H1 (cell line): Measurements from ENCODE around the gene ATP9B. TPM values are rescaled to one million over a fixed set of nuclear protein-coding genes. Genes with fewer than 3 reads are reported as not detected.

Source experiments
- CTCF ChIA-PET: fragments of 300-600 bp; sonication (Branson Sonifier 250); formaldehyde crosslinking; loops from one replicate; lab custom pipeline; 2021; ENCODE audit not compliant: partially characterized antibody; lab: Charles Lee
- POLR2A ChIA-PET: fragments of 300-600 bp; sonication (Branson Sonifier 250); formaldehyde crosslinking; loops from one replicate; lab custom pipeline; 2021; ENCODE audit warnings: inconsistent platforms; ENCODE audit not compliant: partially characterized antibody; lab: Charles Lee
- DNase-seq, 2 experiments: peaks; one replicate each; pipeline versions ENCODE4 v3.0.0 to v3.0.0-alpha.2; 2010 to 2022; ENCODE audit warnings: low spot score in 2 of 2, low read depth in 1 of 2, mixed read lengths in 1 of 2
- FAIRE-seq: peaks from 2 replicates; lab custom pipeline; 2011; peaks lifted over from hg19 to GRCh38; lab: Jason Lieb, UNC
- H2AFZ ChIP-seq: 2 replicates; pipeline ENCODE4 v1.8.1; 2012; ENCODE audit warnings: low read length, inconsistent platforms
- H2AK5ac ChIP-seq: 2 replicates; pipeline ENCODE4 v1.6.1; 2013; ENCODE audit warnings: low read depth, low read length
- H2BK120ac ChIP-seq: replicated peaks from 2 replicates; pipeline ENCODE3; 2013; ENCODE audit warnings: low read depth, low read length, inconsistent platforms
- H2BK12ac ChIP-seq: 2 replicates; pipeline ENCODE4 v1.6.1; 2013; ENCODE audit warnings: low read depth, low read length
- H2BK15ac ChIP-seq: 2 replicates; pipeline ENCODE4 v1.6.1; 2013; ENCODE audit warnings: low read length
- H2BK20ac ChIP-seq: 2 replicates; pipeline ENCODE4 v1.6.1; 2013; ENCODE audit warnings: low read length
- H2BK5ac ChIP-seq: 2 replicates; pipeline ENCODE4 v1.6.1; 2013; ENCODE audit warnings: low read depth, low read length
- H3K14ac ChIP-seq: 2 replicates; pipeline ENCODE4 v1.6.1; 2013; ENCODE audit warnings: inconsistent platforms; ENCODE audit not compliant: insufficient read length
- H3K18ac ChIP-seq: 2 replicates; pipeline ENCODE4 v1.6.1; 2013; ENCODE audit warnings: low read length; ENCODE audit errors: extremely low read depth
- H3K23ac ChIP-seq: 2 replicates; pipeline ENCODE4 v1.6.1; 2013; ENCODE audit warnings: inconsistent platforms; ENCODE audit not compliant: insufficient read length
- H3K23me2 ChIP-seq: 2 replicates; pipeline ENCODE4 v1.6.1; 2013; ENCODE audit warnings: low read depth, low read length
- H3K27ac ChIP-seq: 2 replicates; pipeline ENCODE4 v1.6.1; 2011; ENCODE audit warnings: low read depth, low read length, inconsistent platforms
- H3K27me3 ChIP-seq, 4 experiments: replicated peaks in 1 of 4; 1 replicate in 1 of 4; 2 replicates in 3 of 4; pipeline versions ENCODE4 v1.6.1 to v1.8.1; 2011 to 2013; ENCODE audit warnings: low read length in 3 of 4, mild to moderate bottlenecking in 3 of 4, inconsistent platforms in 2 of 4, mixed read lengths in 2 of 4, moderate library complexity in 1 of 4; ENCODE audit not compliant: control insufficient read depth in 3 of 4, insufficient read depth in 3 of 4; ENCODE audit errors: extremely low read depth in 1 of 4
- H3K36me3 ChIP-seq, 4 experiments: 2 replicates each; pipeline versions ENCODE4 v1.6.1 to v1.8.1; 2011 to 2013; ENCODE audit warnings: mild to moderate bottlenecking in 4 of 4, low read length in 3 of 4, moderate library complexity in 2 of 4, control low read depth in 1 of 4, inconsistent platforms in 1 of 4; ENCODE audit not compliant: insufficient read depth in 4 of 4, control insufficient read depth in 2 of 4
- H3K4ac ChIP-seq: replicated peaks from 2 replicates; pipeline ENCODE3; 2013; ENCODE audit warnings: low read length, low read depth, mixed read lengths, inconsistent platforms; ENCODE audit not compliant: insufficient read length
- H3K4me1 ChIP-seq, 4 experiments: replicated peaks in 1 of 4; 1 replicate in 1 of 4; 2 replicates in 3 of 4; pipeline versions ENCODE4 v1.6.1 to v1.8.1; 2011 to 2013; ENCODE audit warnings: low read length in 3 of 4, inconsistent platforms in 2 of 4, mixed read lengths in 1 of 4; ENCODE audit not compliant: insufficient read depth in 4 of 4, control insufficient read depth in 3 of 4
- H3K4me2 ChIP-seq, 2 experiments: 2 replicates each; pipeline versions ENCODE4 v1.6.1 to v1.8.1; 2011 to 2013; ENCODE audit warnings: low read depth in 2 of 2, low read length in 2 of 2, control low read depth in 1 of 2, inconsistent platforms in 1 of 2, mild to moderate bottlenecking in 1 of 2; ENCODE audit not compliant: insufficient read depth in 1 of 2
- H3K4me3 ChIP-seq, 4 experiments: fragments of 200-600, 300-600 bp in 1 of 4; sonication (generic), shearing (Covaris generic), sonication (Bioruptor Twin) in 1 of 4; 2 replicates each; pipeline versions ENCODE4 v1.5.1 to v1.8.1; 2011 to 2016; ENCODE audit warnings: low read length in 4 of 4, low read depth in 3 of 4, control low read depth in 2 of 4, inconsistent platforms in 2 of 4, mild to moderate bottlenecking in 2 of 4, mixed read lengths in 1 of 4, moderate library complexity in 1 of 4; ENCODE audit not compliant: insufficient read depth in 2 of 4; ENCODE audit errors: extremely low read depth in 1 of 4
- H3K56ac ChIP-seq: replicated peaks from 2 replicates; pipeline ENCODE3; 2013; ENCODE audit warnings: low read depth, mild to moderate bottlenecking, mixed read lengths, low read length, inconsistent platforms; ENCODE audit not compliant: insufficient read length
- H3K79me1 ChIP-seq: 2 replicates; pipeline ENCODE4 v1.6.1; 2013; ENCODE audit warnings: low read depth, low read length, control low read depth
- H3K79me2 ChIP-seq, 2 experiments: 2 replicates each; pipeline versions ENCODE4 v1.6.1 to v1.8.1; 2012 to 2013; ENCODE audit warnings: low read length in 2 of 2, mild to moderate bottlenecking in 2 of 2, inconsistent platforms in 1 of 2; ENCODE audit not compliant: insufficient read depth in 2 of 2, control insufficient read depth in 1 of 2
- H3K9ac ChIP-seq, 4 experiments: replicated peaks in 1 of 4; 1 replicate in 1 of 4; 2 replicates in 3 of 4; pipeline versions ENCODE4 v1.6.1 to v1.8.1; 2011 to 2013; ENCODE audit warnings: low read depth in 3 of 4, low read length in 3 of 4, control low read depth in 2 of 4, mild to moderate bottlenecking in 2 of 4, moderate library complexity in 2 of 4, inconsistent platforms in 1 of 4; ENCODE audit errors: extremely low read depth in 1 of 4
- H3K9me3 ChIP-seq, 2 experiments: 2 replicates each; pipeline versions ENCODE4 v1.6.1 to v1.8.1; 2012 to 2013; ENCODE audit warnings: mild to moderate bottlenecking in 2 of 2, moderate library complexity in 2 of 2, control low read depth in 1 of 2, inconsistent platforms in 1 of 2, low read depth in 1 of 2, low read length in 1 of 2, mixed read lengths in 1 of 2; ENCODE audit not compliant: insufficient read depth in 2 of 2
- H4K20me1 ChIP-seq, 2 experiments: replicated peaks in 1 of 2; 2 replicates each; pipeline versions ENCODE3 to v1.8.1; 2011 to 2013; ENCODE audit warnings: inconsistent platforms in 2 of 2, low read length in 2 of 2, mild to moderate bottlenecking in 1 of 2; ENCODE audit not compliant: insufficient read depth in 2 of 2, control insufficient read depth in 1 of 2
- H4K5ac ChIP-seq: 2 replicates; pipeline ENCODE4 v1.6.1; 2013; ENCODE audit warnings: low read length, low read depth, mixed read lengths, inconsistent platforms; ENCODE audit not compliant: insufficient read length
- H4K8ac ChIP-seq: 2 replicates; pipeline ENCODE4 v1.8.0; 2013; ENCODE audit warnings: mild to moderate bottlenecking, moderate library complexity, low read length, inconsistent platforms; ENCODE audit not compliant: insufficient read depth; ENCODE audit errors: extremely low read depth
- H4K91ac ChIP-seq: replicated peaks from 2 replicates; pipeline ENCODE3; 2013; ENCODE audit warnings: low read length, mixed read lengths, inconsistent platforms; ENCODE audit not compliant: insufficient read length
- CTBP2 ChIP-seq: IDR thresholded peaks from 2 replicates; pipeline ENCODE4 v1.7.0; 2011; ENCODE audit warnings: borderline replicate concordance, mild to moderate bottlenecking, moderate library complexity, mixed read lengths, low read length; ENCODE audit not compliant: insufficient read depth, insufficient read length
- KDM4A ChIP-seq: IDR thresholded peaks from one replicate; pipeline ENCODE4 v1.7.1; 2012; ENCODE audit warnings: low read depth, mild to moderate bottlenecking, moderate library complexity, low read length, inconsistent platforms; ENCODE audit not compliant: severe bottlenecking
- NANOG ChIP-seq: IDR thresholded peaks from 2 replicates; pipeline ENCODE4 v1.6.1; 2011; ENCODE audit warnings: low read length, low read depth, mild to moderate bottlenecking, inconsistent platforms; ENCODE audit not compliant: insufficient read depth, poor library complexity, severe bottlenecking
- NRF1 ChIP-seq: IDR thresholded peaks from 2 replicates; pipeline ENCODE4 v1.6.1; 2011; ENCODE audit warnings: mild to moderate bottlenecking, low read depth, low read length, improper control_type of control experiment
- POLR2A ChIP-seq, 2 experiments: IDR thresholded peaks; 1 replicate in 1 of 2; 2 replicates in 1 of 2; pipeline ENCODE4 v1.6.1; 2011; ENCODE audit warnings: low read depth in 2 of 2, low read length in 2 of 2, mild to moderate bottlenecking in 2 of 2; ENCODE audit errors: control extremely low read depth in 1 of 2
- POU5F1 ChIP-seq: IDR thresholded peaks from 2 replicates; pipeline ENCODE4 v1.6.1; 2011; ENCODE audit warnings: low read depth, mild to moderate bottlenecking, low read length, moderate library complexity
- YY1 ChIP-seq: IDR thresholded peaks from 2 replicates; pipeline ENCODE4 v1.6.1; 2011; ENCODE audit warnings: low read depth, mild to moderate bottlenecking, low read length
- WGBS, 2 experiments: shearing (Covaris generic) in 1 of 2; methylation state at CpG; one replicate each; pipeline versions ENCODE4 v1.1.6 to v1.1.7; 2013 to 2015; ENCODE audit warnings: low lambda C conversion rate in 2 of 2, mixed read lengths in 2 of 2, inconsistent platforms in 1 of 2, low coverage in 1 of 2, missing lambda C conversion rate in 1 of 2; ENCODE audit not compliant: insufficient replicate concordance in 2 of 2, insufficient coverage in 1 of 2, insufficient read length in 1 of 2; ENCODE audit errors: extremely low coverage in 1 of 2, missing lambda C conversion rate in 1 of 2; 5-methylcytosine and 5-hydroxymethylcytosine counted together
- polyA plus RNA-seq, 7 experiments: library from polyadenylated mRNA; depleted of rRNA in 3 of 7; stranded (reverse) in 5 of 7; unstranded in 2 of 7; fragments of >200 nt in 5 of 7; fragments of 200-250 nt in 2 of 7; gene quantifications; 1 replicate in 5 of 7; 2 replicates in 1 of 7; 4 replicates in 1 of 7; pipeline versions ENCODE4 v1.2.1 to v1.2.3, GENCODE V29; 2011 to 2013; ENCODE audit warnings: missing spikeins in 2 of 7, mixed read lengths in 2 of 7
- total RNA-seq: library from RNA; stranded (reverse); fragmentation: NEBNext Ultra II Directional; extraction: Animal tissue kit (Norgen Biotek cat#: 25700); gene quantifications from 2 replicates; pipeline ENCODE4 v1.2.1, GENCODE V29; 2021

The ATP9B gene
- total and polyA plus RNA-seq, 2 of the 8 experiments (the other 6 are each of a cell fraction or from before 2014, with no cell fraction given), result 15.1 to 21.7 TPM

DNA sequence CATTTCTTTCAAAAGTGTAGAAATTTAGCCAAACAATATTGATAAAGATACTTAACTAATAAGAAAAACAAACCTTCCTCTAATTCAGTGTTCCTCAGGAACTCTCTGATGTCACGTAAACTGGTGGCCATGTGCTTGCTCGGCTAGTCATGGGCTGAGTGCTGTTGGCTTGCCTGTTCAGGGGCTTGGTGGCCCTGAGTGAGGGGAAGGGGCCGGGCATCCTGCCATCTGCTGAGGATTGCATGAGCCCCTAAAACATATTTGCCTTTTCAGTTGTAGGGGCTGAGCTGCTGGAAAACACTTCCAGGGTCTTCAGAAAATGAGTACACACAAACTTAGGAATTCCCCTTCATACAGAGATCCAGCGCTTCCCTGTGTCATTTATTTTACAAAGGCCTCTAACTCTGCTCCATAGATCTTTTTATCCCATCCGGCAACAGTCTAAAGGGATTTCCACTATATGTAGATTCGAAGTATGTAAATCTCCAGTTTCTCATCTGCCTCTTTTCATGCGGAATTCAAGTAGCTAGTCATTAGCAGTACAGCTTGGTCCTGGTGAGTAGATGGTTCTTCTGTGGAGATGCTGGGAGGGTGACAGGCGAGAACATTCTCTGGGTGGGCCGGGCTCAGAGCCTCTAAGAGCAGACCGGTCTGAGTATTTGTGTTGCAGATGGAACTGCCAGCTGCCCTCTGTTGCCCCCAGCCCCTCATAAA is 306.4 kb downstream of the ATP9B start:
- Histone ChIP-seq H3K4me3 (no peak overlapping the region), H3K4ac (no peak overlapping the region), H2BK120ac (no peak overlapping the region), H3K27ac (no peak overlapping the region), H3K36me3 (no peaks in the 10 kb centered on the region; a peak in 1 of 8 replicates), H3K56ac (no peak overlapping the region), H3K9me3 (no peaks in the 10 kb centered on the region; a peak in 1 of 4 replicates), H3K14ac (no peak overlapping the region), H3K79me1 (no peaks in the 10 kb centered on the region), H3K4me2 (no peak overlapping the region), H2AK5ac (no peak overlapping the region), H2BK15ac (no peak overlapping the region), H3K4me1 (peaks cover 0 to 6% (median 2%) of the 10 kb centered on the region in 4 experiments; a peak in 2 of 7 replicates), H2BK5ac (no peak overlapping the region), H4K20me1 (peaks cover 0 to 3% of the 10 kb centered on the region in 2 experiments), H3K23ac (no peak overlapping the region), H2BK20ac (no peak overlapping the region), H3K79me2 (no peaks in the 10 kb centered on the region), H2BK12ac (no peak overlapping the region), H3K27me3 (no peaks in the 10 kb centered on the region; a peak in 1 of 7 replicates), H2AFZ (no peak overlapping the region), H4K5ac (no peak overlapping the region), H4K8ac (no peak overlapping the region), H3K9ac (no peak overlapping the region), H3K23me2 (no peaks in the 10 kb centered on the region), H4K91ac (no peak overlapping the region), H3K18ac (no peak overlapping the region)
- no peak for FAIRE-seq
- no peak for DNase-seq
- ChIA-PET CTCF (interaction anchor here (0.7 to 1.8 kb wide), 2 partner anchors 10 to 113 kb away, joined by 3 to 7 read pairs; no protein-coding TSS in a partner anchor), POLR2A (no interaction called here)
- TF ChIP-seq NANOG (no peak), CTBP2 (no peak), NRF1 (no peak), POU5F1 (no peak), YY1 (no peak), KDM4A (no peak), POLR2A (IDR thresholded peaks at IDR 0.05; ENCODE audit: control extremely low read depth in 1 of 2, low read depth in 2 of 2, low read length in 2 of 2) (no peak)
- WGBS, 2 experiments, result 94% methylated on average over 10 of the region's 10 CpGs; no CpG with 5 or more reads in 1 of the 2 experiments
